ENCODE data around the gene SPRYD7. TPM values are rescaled to one million over a fixed set of nuclear protein-coding genes. Genes with fewer than 3 reads are reported as not detected.

The SPRYD7 gene
- total and polyA plus RNA-seq, 2 of the 13 experiments (the other 11 are each of a cell fraction or from before 2014, with no cell fraction given): 2.7 to 5.9 TPM

DNA sequence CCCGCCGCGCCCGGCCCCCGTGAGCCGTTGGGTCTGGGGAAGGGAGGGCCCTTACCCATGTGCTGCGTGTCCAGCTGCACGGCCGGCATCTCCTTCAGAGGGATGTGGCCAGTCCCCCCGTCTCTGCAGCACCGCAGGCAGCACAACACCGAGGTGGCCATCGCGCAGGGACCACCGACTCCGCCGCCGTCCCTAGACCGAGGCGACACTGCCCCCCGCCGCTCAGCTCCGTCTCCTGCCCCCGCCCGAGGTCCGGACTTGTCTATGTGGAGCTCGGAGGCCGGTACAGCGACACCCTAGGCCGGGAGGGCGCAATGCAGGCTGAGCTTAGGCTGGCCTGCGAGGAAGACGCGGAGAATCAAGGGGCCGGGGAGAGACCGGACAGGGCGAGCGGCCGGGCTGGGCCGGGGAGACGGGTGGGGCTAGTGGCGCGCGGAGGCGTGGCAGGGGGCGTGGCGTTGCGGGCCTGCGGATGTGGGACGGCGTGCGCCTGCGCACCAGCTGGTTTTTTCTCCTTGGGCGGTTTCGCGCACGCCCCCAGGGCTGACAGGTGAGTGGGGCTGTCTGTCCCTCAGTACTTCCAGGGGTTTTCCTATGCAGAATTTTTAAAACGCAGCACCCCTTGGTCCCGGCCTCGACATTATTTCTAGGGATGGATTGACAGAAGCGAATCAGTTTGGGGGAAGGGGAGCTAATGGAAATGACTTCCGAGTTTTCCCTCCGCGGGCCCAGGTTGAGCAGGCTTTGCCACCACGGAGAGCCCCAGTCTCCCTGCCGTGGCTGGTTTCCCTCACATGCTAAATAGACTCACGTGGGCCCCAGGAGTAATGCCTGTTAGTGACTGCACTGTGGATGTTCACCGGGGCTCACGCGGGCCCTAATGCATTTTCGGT, at the start of gene SPRYD7 (continued):
- peak; percentile 23; the same call in 1 of the 2 replicates for TF ChIP-seq HCFC1 (IDR thresholded peaks at IDR 0.05; ENCODE audit: low read depth, low read length)
- TF ChIP-seq, protein P1, sequence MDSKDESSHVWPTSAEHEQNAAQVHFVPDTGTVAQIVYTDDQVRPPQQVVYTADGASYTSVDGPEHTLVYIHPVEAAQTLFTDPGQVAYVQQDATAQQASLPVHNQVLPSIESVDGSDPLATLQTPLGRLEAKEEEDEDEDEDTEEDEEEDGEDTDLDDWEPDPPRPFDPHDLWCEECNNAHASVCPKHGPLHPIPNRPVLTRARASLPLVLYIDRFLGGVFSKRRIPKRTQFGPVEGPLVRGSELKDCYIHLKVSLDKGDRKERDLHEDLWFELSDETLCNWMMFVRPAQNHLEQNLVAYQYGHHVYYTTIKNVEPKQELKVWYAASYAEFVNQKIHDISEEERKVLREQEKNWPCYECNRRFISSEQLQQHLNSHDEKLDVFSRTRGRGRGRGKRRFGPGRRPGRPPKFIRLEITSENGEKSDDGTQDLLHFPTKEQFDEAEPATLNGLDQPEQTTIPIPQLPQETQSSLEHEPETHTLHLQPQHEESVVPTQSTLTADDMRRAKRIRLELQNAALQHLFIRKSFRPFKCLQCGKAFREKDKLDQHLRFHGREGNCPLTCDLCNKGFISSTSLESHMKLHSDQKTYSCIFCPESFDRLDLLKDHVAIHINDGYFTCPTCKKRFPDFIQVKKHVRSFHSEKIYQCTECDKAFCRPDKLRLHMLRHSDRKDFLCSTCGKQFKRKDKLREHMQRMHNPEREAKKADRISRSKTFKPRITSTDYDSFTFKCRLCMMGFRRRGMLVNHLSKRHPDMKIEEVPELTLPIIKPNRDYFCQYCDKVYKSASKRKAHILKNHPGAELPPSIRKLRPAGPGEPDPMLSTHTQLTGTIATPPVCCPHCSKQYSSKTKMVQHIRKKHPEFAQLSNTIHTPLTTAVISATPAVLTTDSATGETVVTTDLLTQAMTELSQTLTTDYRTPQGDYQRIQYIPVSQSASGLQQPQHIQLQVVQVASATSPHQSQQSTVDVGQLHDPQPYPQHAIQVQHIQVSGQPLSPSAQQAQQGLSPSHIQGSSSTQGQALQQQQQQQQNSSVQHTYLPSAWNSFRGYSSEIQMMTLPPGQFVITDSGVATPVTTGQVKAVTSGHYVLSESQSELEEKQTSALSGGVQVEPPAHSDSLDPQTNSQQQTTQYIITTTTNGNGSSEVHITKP (CRISPR knock-in tag; IDR thresholded peaks at IDR 0.05; ENCODE audit: low read depth): peak; percentile 66; the same call in 1 of the 2 replicates
- TF ChIP-seq ARNT2 (CRISPR knock-in tag; IDR thresholded peaks at IDR 0.05; ENCODE audit: low read depth): peak; percentile 78; the same call in 1 of the 2 replicates
- TF ChIP-seq ZNF296 (CRISPR knock-in tag; conservative IDR thresholded peaks at IDR 0.05): no peak
- TF ChIP-seq, protein P2, sequence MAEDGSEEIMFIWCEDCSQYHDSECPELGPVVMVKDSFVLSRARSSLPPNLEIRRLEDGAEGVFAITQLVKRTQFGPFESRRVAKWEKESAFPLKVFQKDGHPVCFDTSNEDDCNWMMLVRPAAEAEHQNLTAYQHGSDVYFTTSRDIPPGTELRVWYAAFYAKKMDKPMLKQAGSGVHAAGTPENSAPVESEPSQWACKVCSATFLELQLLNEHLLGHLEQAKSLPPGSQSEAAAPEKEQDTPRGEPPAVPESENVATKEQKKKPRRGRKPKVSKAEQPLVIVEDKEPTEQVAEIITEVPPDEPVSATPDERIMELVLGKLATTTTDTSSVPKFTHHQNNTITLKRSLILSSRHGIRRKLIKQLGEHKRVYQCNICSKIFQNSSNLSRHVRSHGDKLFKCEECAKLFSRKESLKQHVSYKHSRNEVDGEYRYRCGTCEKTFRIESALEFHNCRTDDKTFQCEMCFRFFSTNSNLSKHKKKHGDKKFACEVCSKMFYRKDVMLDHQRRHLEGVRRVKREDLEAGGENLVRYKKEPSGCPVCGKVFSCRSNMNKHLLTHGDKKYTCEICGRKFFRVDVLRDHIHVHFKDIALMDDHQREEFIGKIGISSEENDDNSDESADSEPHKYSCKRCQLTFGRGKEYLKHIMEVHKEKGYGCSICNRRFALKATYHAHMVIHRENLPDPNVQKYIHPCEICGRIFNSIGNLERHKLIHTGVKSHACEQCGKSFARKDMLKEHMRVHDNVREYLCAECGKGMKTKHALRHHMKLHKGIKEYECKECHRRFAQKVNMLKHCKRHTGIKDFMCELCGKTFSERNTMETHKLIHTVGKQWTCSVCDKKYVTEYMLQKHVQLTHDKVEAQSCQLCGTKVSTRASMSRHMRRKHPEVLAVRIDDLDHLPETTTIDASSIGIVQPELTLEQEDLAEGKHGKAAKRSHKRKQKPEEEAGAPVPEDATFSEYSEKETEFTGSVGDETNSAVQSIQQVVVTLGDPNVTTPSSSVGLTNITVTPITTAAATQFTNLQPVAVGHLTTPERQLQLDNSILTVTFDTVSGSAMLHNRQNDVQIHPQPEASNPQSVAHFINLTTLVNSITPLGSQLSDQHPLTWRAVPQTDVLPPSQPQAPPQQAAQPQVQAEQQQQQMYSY (CRISPR knock-in tag; IDR thresholded peaks at IDR 0.05): no peak; the same call in 1 of the 2 replicates
- TF ChIP-seq, protein P3, sequence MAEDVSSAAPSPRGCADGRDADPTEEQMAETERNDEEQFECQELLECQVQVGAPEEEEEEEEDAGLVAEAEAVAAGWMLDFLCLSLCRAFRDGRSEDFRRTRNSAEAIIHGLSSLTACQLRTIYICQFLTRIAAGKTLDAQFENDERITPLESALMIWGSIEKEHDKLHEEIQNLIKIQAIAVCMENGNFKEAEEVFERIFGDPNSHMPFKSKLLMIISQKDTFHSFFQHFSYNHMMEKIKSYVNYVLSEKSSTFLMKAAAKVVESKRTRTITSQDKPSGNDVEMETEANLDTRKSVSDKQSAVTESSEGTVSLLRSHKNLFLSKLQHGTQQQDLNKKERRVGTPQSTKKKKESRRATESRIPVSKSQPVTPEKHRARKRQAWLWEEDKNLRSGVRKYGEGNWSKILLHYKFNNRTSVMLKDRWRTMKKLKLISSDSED (CRISPR knock-in tag; IDR thresholded peaks at IDR 0.05): no peak
- TF ChIP-seq GTF2F1 (IDR thresholded peaks at IDR 0.05; ENCODE audit: low read length): no peak
- TF ChIP-seq, protein P4, sequence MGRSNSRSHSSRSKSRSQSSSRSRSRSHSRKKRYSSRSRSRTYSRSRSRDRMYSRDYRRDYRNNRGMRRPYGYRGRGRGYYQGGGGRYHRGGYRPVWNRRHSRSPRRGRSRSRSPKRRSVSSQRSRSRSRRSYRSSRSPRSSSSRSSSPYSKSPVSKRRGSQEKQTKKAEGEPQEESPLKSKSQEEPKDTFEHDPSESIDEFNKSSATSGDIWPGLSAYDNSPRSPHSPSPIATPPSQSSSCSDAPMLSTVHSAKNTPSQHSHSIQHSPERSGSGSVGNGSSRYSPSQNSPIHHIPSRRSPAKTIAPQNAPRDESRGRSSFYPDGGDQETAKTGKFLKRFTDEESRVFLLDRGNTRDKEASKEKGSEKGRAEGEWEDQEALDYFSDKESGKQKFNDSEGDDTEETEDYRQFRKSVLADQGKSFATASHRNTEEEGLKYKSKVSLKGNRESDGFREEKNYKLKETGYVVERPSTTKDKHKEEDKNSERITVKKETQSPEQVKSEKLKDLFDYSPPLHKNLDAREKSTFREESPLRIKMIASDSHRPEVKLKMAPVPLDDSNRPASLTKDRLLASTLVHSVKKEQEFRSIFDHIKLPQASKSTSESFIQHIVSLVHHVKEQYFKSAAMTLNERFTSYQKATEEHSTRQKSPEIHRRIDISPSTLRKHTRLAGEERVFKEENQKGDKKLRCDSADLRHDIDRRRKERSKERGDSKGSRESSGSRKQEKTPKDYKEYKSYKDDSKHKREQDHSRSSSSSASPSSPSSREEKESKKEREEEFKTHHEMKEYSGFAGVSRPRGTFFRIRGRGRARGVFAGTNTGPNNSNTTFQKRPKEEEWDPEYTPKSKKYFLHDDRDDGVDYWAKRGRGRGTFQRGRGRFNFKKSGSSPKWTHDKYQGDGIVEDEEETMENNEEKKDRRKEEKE (IDR thresholded peaks at IDR 0.05): no peak
- peak; percentile 89 for TF ChIP-seq TEAD3 (CRISPR knock-in tag; optimal IDR thresholded peaks at IDR 0.05; ENCODE audit: borderline replicate concordance)
- TF ChIP-seq CCDC6 (CRISPR knock-in tag; IDR thresholded peaks at IDR 0.05): peak; percentile 96
- TF ChIP-seq, protein P5, sequence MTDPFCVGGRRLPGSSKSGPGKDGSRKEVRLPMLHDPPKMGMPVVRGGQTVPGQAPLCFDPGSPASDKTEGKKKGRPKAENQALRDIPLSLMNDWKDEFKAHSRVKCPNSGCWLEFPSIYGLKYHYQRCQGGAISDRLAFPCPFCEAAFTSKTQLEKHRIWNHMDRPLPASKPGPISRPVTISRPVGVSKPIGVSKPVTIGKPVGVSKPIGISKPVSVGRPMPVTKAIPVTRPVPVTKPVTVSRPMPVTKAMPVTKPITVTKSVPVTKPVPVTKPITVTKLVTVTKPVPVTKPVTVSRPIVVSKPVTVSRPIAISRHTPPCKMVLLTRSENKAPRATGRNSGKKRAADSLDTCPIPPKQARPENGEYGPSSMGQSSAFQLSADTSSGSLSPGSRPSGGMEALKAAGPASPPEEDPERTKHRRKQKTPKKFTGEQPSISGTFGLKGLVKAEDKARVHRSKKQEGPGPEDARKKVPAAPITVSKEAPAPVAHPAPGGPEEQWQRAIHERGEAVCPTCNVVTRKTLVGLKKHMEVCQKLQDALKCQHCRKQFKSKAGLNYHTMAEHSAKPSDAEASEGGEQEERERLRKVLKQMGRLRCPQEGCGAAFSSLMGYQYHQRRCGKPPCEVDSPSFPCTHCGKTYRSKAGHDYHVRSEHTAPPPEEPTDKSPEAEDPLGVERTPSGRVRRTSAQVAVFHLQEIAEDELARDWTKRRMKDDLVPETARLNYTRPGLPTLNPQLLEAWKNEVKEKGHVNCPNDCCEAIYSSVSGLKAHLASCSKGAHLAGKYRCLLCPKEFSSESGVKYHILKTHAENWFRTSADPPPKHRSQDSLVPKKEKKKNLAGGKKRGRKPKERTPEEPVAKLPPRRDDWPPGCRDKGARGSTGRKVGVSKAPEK (CRISPR knock-in tag; IDR thresholded peaks at IDR 0.05; ENCODE audit: borderline replicate concordance): peak; percentile 72; the same call in 1 of the 2 replicates
- TF ChIP-seq ZNF20 (CRISPR knock-in tag; IDR thresholded peaks at IDR 0.05): no peak
